SK-N-MC (cell line): ENCODE results near the gene OTOP3.

Source experiments
- EZH2 ChIP-seq: fragments of 200-600 bp; sonication (generic); IDR thresholded peaks from one replicate; pipeline ENCODE4 v1.6.1; 2017; ENCODE audit warnings: antibody characterized with exemption
- FOXP2 ChIP-seq: optimal IDR thresholded peaks from 2 replicates; pipeline ENCODE3; 2011; ENCODE audit warnings: mild to moderate bottlenecking, moderate library complexity; ENCODE audit not compliant: insufficient read depth; ENCODE audit errors: extremely low read length, control extremely low read depth
- POLR2AphosphoS5 ChIP-seq: IDR thresholded peaks from 2 replicates; pipeline ENCODE4 v1.6.1; 2012; ENCODE audit warnings: mild to moderate bottlenecking, low read depth, low read length, borderline replicate concordance

GRCh38 chr17:74952431-74953133, 16.9 kb downstream of the OTOP3 start:
- TF ChIP-seq POLR2AphosphoS5, result no peak
- no peak for TF ChIP-seq EZH2
- TF ChIP-seq FOXP2, result no peak
